GM23338 (cell line): ENCODE measurements around the gene ST6GALNAC6. TPM values are rescaled to one million over a fixed set of nuclear protein-coding genes. Genes with fewer than 3 reads are reported as not detected.
"Not testable (repeated sequence)": the region's sequence is repeated elsewhere in the genome, so short reads cannot be mapped to it uniquely, and the experiment has no call there.

Source experiments
- ATAC-seq: fragments of 200-7000 bp; cut with Tn5 transposase; 3 replicates; pipeline ENCODE4 v1.9.1; 2020
- DNase-seq: peaks from one replicate; pipeline ENCODE4 v3.0.0-alpha.2; 2015; ENCODE audit warnings: low spot score
- H2AFZ ChIP-seq: fragments of 200-600 bp; sonication (generic); 2 replicates; pipeline ENCODE4 v1.8.0; 2016; ENCODE audit warnings: antibody characterized with exemption, mild to moderate bottlenecking, moderate library complexity
- H3F3A ChIP-seq: fragments of 200-600 bp; sonication (generic); replicated peaks from 2 replicates; pipeline ENCODE4 v1.8.0; 2017; ENCODE audit warnings: antibody characterized with exemption, mixed run types, low read depth
- H3K27ac ChIP-seq: fragments of 200-600 bp; sonication (generic); 2 replicates; pipeline ENCODE4 v1.6.1; 2016; ENCODE audit warnings: low read depth
- H3K27me3 ChIP-seq: fragments of 200-600 bp; sonication (generic); 2 replicates; pipeline ENCODE4 v1.8.0; 2016; ENCODE audit warnings: mild to moderate bottlenecking, mixed run types, moderate library complexity; ENCODE audit not compliant: insufficient read depth
- H3K36me3 ChIP-seq: fragments of 200-600 bp; sonication (generic); 2 replicates; pipeline ENCODE4 v1.8.0; 2016; ENCODE audit warnings: mild to moderate bottlenecking; ENCODE audit not compliant: insufficient read depth
- H3K4me1 ChIP-seq: fragments of 200-600 bp; sonication (generic); 2 replicates; pipeline ENCODE4 v1.8.0; 2016; ENCODE audit warnings: mild to moderate bottlenecking, moderate library complexity; ENCODE audit not compliant: insufficient read depth
- H3K4me2 ChIP-seq: fragments of 200-600 bp; sonication (generic); 2 replicates; pipeline ENCODE4 v1.7.1; 2017; ENCODE audit warnings: mixed run types
- H3K4me3 ChIP-seq: fragments of 200-600 bp; sonication (generic); 2 replicates; pipeline ENCODE4 v1.6.1; 2016; ENCODE audit warnings: mixed run types
- H3K79me2 ChIP-seq: fragments of 200-600 bp; sonication (generic); replicated peaks from 2 replicates; pipeline ENCODE4 v1.8.0; 2017; ENCODE audit warnings: mild to moderate bottlenecking; ENCODE audit not compliant: insufficient read depth
- H3K9me2 ChIP-seq: fragments of 200-600 bp; sonication (generic); 2 replicates; pipeline ENCODE4 v1.8.0; 2017; ENCODE audit not compliant: insufficient read depth
- H4K20me1 ChIP-seq: fragments of 200-600 bp; sonication (generic); replicated peaks from 2 replicates; pipeline ENCODE4 v1.8.0; 2017; ENCODE audit warnings: mild to moderate bottlenecking; ENCODE audit not compliant: insufficient read depth
- H3K27ac Mint-ChIP-seq: 2 replicates; pipeline ENCODE4 v1.8.0; 2020; ENCODE audit warnings: inconsistent platforms, mild to moderate bottlenecking, moderate library complexity, mixed read lengths
- H3K27me3 Mint-ChIP-seq: 3 replicates; pipeline ENCODE4 v1.8.0; 2022; ENCODE audit warnings: low read depth, mild to moderate bottlenecking, moderate library complexity, mixed read lengths, inconsistent platforms; ENCODE audit not compliant: insufficient read depth, poor library complexity
- H3K36me3 Mint-ChIP-seq: 3 replicates; pipeline ENCODE4 v1.8.0; 2021; ENCODE audit warnings: low read depth, mild to moderate bottlenecking, inconsistent platforms, moderate library complexity, mixed read lengths
- H3K4me1 Mint-ChIP-seq: 3 replicates; pipeline ENCODE4 v1.8.0; 2020; ENCODE audit warnings: mild to moderate bottlenecking, inconsistent platforms, mixed read lengths
- H3K4me3 Mint-ChIP-seq: 3 replicates; pipeline ENCODE4 v1.8.0; 2021; ENCODE audit warnings: moderate library complexity, mild to moderate bottlenecking, inconsistent platforms, mixed read lengths
- H3K9me3 Mint-ChIP-seq: 3 replicates; pipeline ENCODE4 v1.8.0; 2020; ENCODE audit warnings: moderate library complexity, mild to moderate bottlenecking, inconsistent platforms, mixed read lengths
- CREB1 ChIP-seq: fragments of 250-450 bp; sonication (Bioruptor Pico); IDR thresholded peaks from 2 replicates; pipeline ENCODE4 v1.5.0; 2020; ENCODE audit warnings: low read depth, mild to moderate bottlenecking, moderate library complexity
- CTCF ChIP-seq, 2 experiments: fragments of 200-600 bp in 1 of 2; sonication (generic) in 1 of 2; conservative IDR thresholded peaks; 2 replicates each; pipeline versions ENCODE4 v1.5.1 to v1.6.1; 2016 to 2017; ENCODE audit warnings: antibody characterized with exemption in 2 of 2, low read depth in 2 of 2, mild to moderate bottlenecking in 2 of 2, moderate library complexity in 1 of 2
- ETS1 ChIP-seq: IDR thresholded peaks from 2 replicates; pipeline ENCODE4 v1.6.1; 2016; ENCODE audit warnings: antibody characterized with exemption
- EZH2phosphoT487 ChIP-seq: fragments of 200-600 bp; sonication (generic); IDR thresholded peaks from one replicate; pipeline ENCODE4 v1.8.1; 2018; ENCODE audit warnings: antibody characterized with exemption; ENCODE audit not compliant: unreplicated experiment
- JUNB ChIP-seq: IDR thresholded peaks from one replicate; pipeline ENCODE4 v1.6.1; 2016; ENCODE audit warnings: antibody characterized with exemption; ENCODE audit not compliant: unreplicated experiment
- NANOG ChIP-seq: IDR thresholded peaks from 2 replicates; pipeline ENCODE4 v1.6.1; 2016; ENCODE audit warnings: antibody characterized with exemption, borderline replicate concordance
- POLR2AphosphoS5 ChIP-seq: IDR thresholded peaks from 2 replicates; pipeline ENCODE4 v1.6.1; 2016; ENCODE audit warnings: antibody characterized with exemption, low read depth
- ZNF114 ChIP-seq: fragments of 250-450 bp; sonication (Bioruptor Pico); IDR thresholded peaks from 2 replicates; pipeline ENCODE4 v1.5.0; 2020; ENCODE audit warnings: mild to moderate bottlenecking, moderate library complexity
- ZNF331 ChIP-seq: fragments of 250-450 bp; sonication (Bioruptor Pico); IDR thresholded peaks from 2 replicates; pipeline ENCODE4 v1.5.0; 2020; ENCODE audit warnings: low read depth, mild to moderate bottlenecking, moderate library complexity
- ZNF462 ChIP-seq: fragments of 250-450 bp; sonication (Bioruptor Pico); IDR thresholded peaks from 2 replicates; pipeline ENCODE4 v1.5.0; 2020; ENCODE audit warnings: mild to moderate bottlenecking, moderate library complexity
- polyA plus RNA-seq: library from polyadenylated mRNA; unstranded; fragments of >200 nt; fragmentation: Nextera tagmentation; extraction: Ambion mirVana; gene quantifications from 2 replicates; pipeline ENCODE4 v1.2.1, GENCODE V29; 2016
- total RNA-seq: library from RNA; depleted of rRNA; stranded (reverse); fragments of >200 nt; shearing (Covaris generic); gene quantifications from 2 replicates; pipeline ENCODE4 v1.2.3, GENCODE V29; 2014

ST6GALNAC6 gene
- total and polyA plus RNA-seq, 2 experiments from 2014 or later = 20.7 to 39.2 TPM

GRCh38 chr9:127836561-127836960, 62.8 kb downstream of the ST6GALNAC6 start:
- H3K4me3 ChIP-seq, H3K9me2 ChIP-seq, H3F3A ChIP-seq, DNase-seq, H2AFZ ChIP-seq, H3K4me2 ChIP-seq, H3K9me3 Mint-ChIP-seq, H3K27me3 Mint-ChIP-seq, H3K79me2 ChIP-seq, H3K36me3 Mint-ChIP-seq, H3K4me1 ChIP-seq, H3K27me3 ChIP-seq, H3K27ac Mint-ChIP-seq, H3K4me3 Mint-ChIP-seq, ATAC-seq, H3K36me3 ChIP-seq, H4K20me1 ChIP-seq, H3K27ac ChIP-seq: not testable (repeated sequence)
- peaks cover 10% of the 10 kb centered on the region for H3K4me1 Mint-ChIP-seq

GRCh38 chr9:127835991-127836516, 63.3 kb downstream of the ST6GALNAC6 start:
- no peaks in the 10 kb centered on the region for H3K9me3 Mint-ChIP-seq
- H3K4me3 ChIP-seq = no peak overlapping the region
- H4K20me1 ChIP-seq = no peaks in the 10 kb centered on the region
- no peak for ATAC-seq
- DNase-seq = no peak
- no peak overlapping the region for H3K27ac ChIP-seq
- H3K27me3 Mint-ChIP-seq = peaks cover 4% of the 10 kb centered on the region
- H3K4me2 ChIP-seq = no peak overlapping the region
- no peaks in the 10 kb centered on the region for H3K27me3 ChIP-seq
- H3K4me3 Mint-ChIP-seq = no peak overlapping the region
- H3K79me2 ChIP-seq = no peaks in the 10 kb centered on the region
- H3K4me1 ChIP-seq = no peaks in the 10 kb centered on the region
- H3K27ac Mint-ChIP-seq = no peak overlapping the region
- no peak overlapping the region for H2AFZ ChIP-seq
- peaks cover 10% of the 10 kb centered on the region for H3K4me1 Mint-ChIP-seq
- no peaks in the 10 kb centered on the region for H3F3A ChIP-seq
- no peaks in the 10 kb centered on the region for H3K36me3 Mint-ChIP-seq
- H3K9me2 ChIP-seq = no peaks in the 10 kb centered on the region
- no peaks in the 10 kb centered on the region for H3K36me3 ChIP-seq
- TF ChIP-seq JUNB = no peak
- TF ChIP-seq ZNF462 = no peak
- no peak for TF ChIP-seq ZNF114 (CRISPR knock-in tag)
- TF ChIP-seq POLR2AphosphoS5 = no peak
- no peak for TF ChIP-seq EZH2phosphoT487
- no peak for TF ChIP-seq ZNF331
- no peak for TF ChIP-seq CTCF (conservative IDR thresholded peaks at IDR 0.05; ENCODE audit: low read depth in 2 of 2)
- TF ChIP-seq NANOG = no peak
- no peak for TF ChIP-seq CREB1 (CRISPR knock-in tag)
- no peak for TF ChIP-seq ETS1
